Liver (tissue), 3 donors: Measurements from ENCODE around the gene NPC2.

ENCODE experiments used
- ATF3 ChIP-seq: IDR thresholded peaks from 2 replicates; pipeline ENCODE4 v1.6.1; 2016; ENCODE audit warnings: antibody characterized with exemption
- CTCF ChIP-seq: fragments of 150-350 bp; IDR thresholded peaks from 2 replicates; pipeline ENCODE4 v1.5.1; 2017; ENCODE audit warnings: improper control_type of control experiment, low read depth, low read length; ENCODE audit not compliant: missing input control
- EGR1 ChIP-seq, 2 donors: IDR thresholded peaks; 2 replicates each; pipeline ENCODE4 v1.6.1; 2016 to 2018; ENCODE audit warnings: antibody characterized with exemption in 2 of 2, low read depth in 2 of 2
- FOXA1 ChIP-seq: IDR thresholded peaks from 2 replicates; pipeline ENCODE4 v1.6.1; 2016; ENCODE audit warnings: antibody characterized with exemption
- GABPA ChIP-seq, 2 donors: IDR thresholded peaks in 1 of 2; conservative IDR thresholded peaks in 1 of 2; 2 replicates each; pipeline ENCODE4 v1.6.1; 2016; ENCODE audit warnings: antibody characterized with exemption in 2 of 2, mild to moderate bottlenecking in 1 of 2, moderate library complexity in 1 of 2
- HNF4A ChIP-seq, 2 donors: conservative IDR thresholded peaks; 2 replicates each; pipeline ENCODE4 v1.6.1; 2016; ENCODE audit warnings: antibody characterized with exemption in 2 of 2, mild to moderate bottlenecking in 2 of 2
- JUND ChIP-seq, 2 donors: IDR thresholded peaks; 2 replicates each; pipeline ENCODE4 v1.6.1; 2016; ENCODE audit warnings: antibody characterized with exemption in 2 of 2
- MAX ChIP-seq: IDR thresholded peaks from 2 replicates; pipeline ENCODE4 v1.6.1; 2016; ENCODE audit warnings: antibody characterized with exemption
- RAD21 ChIP-seq, 2 donors: IDR thresholded peaks; 2 replicates each; pipeline ENCODE4 v1.6.1; 2016; ENCODE audit warnings: antibody characterized with exemption in 2 of 2, mild to moderate bottlenecking in 2 of 2
- REST ChIP-seq: IDR thresholded peaks from 2 replicates; pipeline ENCODE4 v1.6.1; 2016; ENCODE audit warnings: antibody characterized with exemption, mild to moderate bottlenecking
- RXRA ChIP-seq, 2 donors: IDR thresholded peaks; 2 replicates each; pipeline ENCODE4 v1.6.1; 2017 to 2018; ENCODE audit warnings: antibody characterized with exemption in 2 of 2, mild to moderate bottlenecking in 1 of 2
- SP1 ChIP-seq: IDR thresholded peaks from 2 replicates; pipeline ENCODE4 v1.6.1; 2018; ENCODE audit warnings: antibody characterized with exemption, mild to moderate bottlenecking
- TAF1 ChIP-seq: conservative IDR thresholded peaks from 2 replicates; pipeline ENCODE4 v1.6.1; 2016; ENCODE audit warnings: antibody characterized with exemption, mild to moderate bottlenecking
- YY1 ChIP-seq: IDR thresholded peaks from 2 replicates; pipeline ENCODE4 v1.6.1; 2016; ENCODE audit warnings: antibody characterized with exemption, mild to moderate bottlenecking
- donor health status: healthy.
- donor health status: healthy.

GRCh38 chr14:74463697-74464096 is 29.4 kb downstream of the NPC2 start:
- TF ChIP-seq CTCF, result no peak
- no peak for TF ChIP-seq YY1
- no peak for TF ChIP-seq TAF1
- TF ChIP-seq REST, result no peak
- TF ChIP-seq SP1, result no peak
- TF ChIP-seq JUND (IDR thresholded peaks at IDR 0.05), result no peak
- no peak for TF ChIP-seq GABPA (IDR thresholded peaks at IDR 0.05 in 1 of 2, conservative IDR thresholded peaks at IDR 0.05 in 1 of 2)
- no peak for TF ChIP-seq MAX
- TF ChIP-seq FOXA1, result no peak
- TF ChIP-seq RAD21 (IDR thresholded peaks at IDR 0.05), result no peak
- no peak for TF ChIP-seq ATF3
- no peak for TF ChIP-seq EGR1 (IDR thresholded peaks at IDR 0.05; ENCODE audit: low read depth in 2 of 2)
- TF ChIP-seq RXRA (IDR thresholded peaks at IDR 0.05), result no peak
- TF ChIP-seq HNF4A (conservative IDR thresholded peaks at IDR 0.05), result no peak
